Activated T-helper 2 cell treated with anti-CD3 and anti-CD28 coated beads, Interferon-gamma antibody, Interleukin-2, Interleukin-4, amounts not matched to agents 10 μg/mL and 5 μg/mL and 100 μg/mL, durations not matched to agents 14 hours and 24 hours and 36 hours (primary cell): ENCODE results near the gene PAMR1. TPM values are rescaled to one million over a fixed set of nuclear protein-coding genes. Genes with fewer than 3 reads are reported as not detected.

Experiments
- DNase-seq: peaks from one replicate; pipeline ENCODE4 v3.0.0; 2021; ENCODE audit warnings: low spot score
- H3K27ac Mint-ChIP-seq: one replicate; pipeline ENCODE4 v1.8.0; 2021; ENCODE audit warnings: mixed read lengths
- H3K27me3 Mint-ChIP-seq: one replicate; pipeline ENCODE4 v1.8.0; 2021; ENCODE audit warnings: low read depth, mixed read lengths
- H3K36me3 Mint-ChIP-seq: one replicate; pipeline ENCODE4 v1.8.0; 2021; ENCODE audit warnings: low read depth, mixed read lengths
- H3K4me1 Mint-ChIP-seq: one replicate; pipeline ENCODE4 v1.8.0; 2021; ENCODE audit warnings: low read depth, mixed read lengths
- H3K4me3 Mint-ChIP-seq: one replicate; pipeline ENCODE4 v1.8.0; 2021; ENCODE audit warnings: low read depth, mild to moderate bottlenecking, moderate library complexity, mixed read lengths
- H3K9me3 Mint-ChIP-seq: one replicate; pipeline ENCODE4 v1.8.0; 2021; ENCODE audit warnings: mixed read lengths
- intact Hi-C: fragments of 100-400 bp; cut with micrococcal nuclease; formaldehyde crosslinking; loops from one replicate; pipeline ENCODE4 v1.15.1; 2023
- total RNA-seq: library from RNA; stranded (reverse); gene quantifications from 2 replicates; pipeline ENCODE4 v1.2.3, GENCODE V29; 2022

Gene PAMR1
- total RNA-seq, 1 donor from 2014 or later = not detected

GRCh38 chr11:35514481-35514880, 10.9 kb downstream of the PAMR1 start:
- intact Hi-C loops = no loop called here
- H3K4me3 Mint-ChIP-seq = no peak overlapping the region
- no peaks in the 10 kb centered on the region for H3K4me1 Mint-ChIP-seq
- no peak for DNase-seq
- no peak overlapping the region for H3K27ac Mint-ChIP-seq
- H3K36me3 Mint-ChIP-seq = no peaks in the 10 kb centered on the region
- H3K27me3 Mint-ChIP-seq = peaks cover 13% of the 10 kb centered on the region
- H3K9me3 Mint-ChIP-seq = no peaks in the 10 kb centered on the region

GRCh38 chr11:35511666-35512065, 13.8 kb downstream of the PAMR1 start:
- intact Hi-C loops = no loop called here
- peaks cover 7% of the 10 kb centered on the region for H3K27me3 Mint-ChIP-seq
- no peak overlapping the region for H3K27ac Mint-ChIP-seq
- no peaks in the 10 kb centered on the region for H3K36me3 Mint-ChIP-seq
- DNase-seq = no peak
- H3K4me1 Mint-ChIP-seq = no peaks in the 10 kb centered on the region
- peaks cover 6% of the 10 kb centered on the region for H3K9me3 Mint-ChIP-seq
- no peak overlapping the region for H3K4me3 Mint-ChIP-seq

GRCh38 chr11:35507688-35508087, 17.7 kb downstream of the PAMR1 start:
- peaks cover 21% of the 10 kb centered on the region for H3K9me3 Mint-ChIP-seq
- intact Hi-C loops = no loop called here

DNA sequence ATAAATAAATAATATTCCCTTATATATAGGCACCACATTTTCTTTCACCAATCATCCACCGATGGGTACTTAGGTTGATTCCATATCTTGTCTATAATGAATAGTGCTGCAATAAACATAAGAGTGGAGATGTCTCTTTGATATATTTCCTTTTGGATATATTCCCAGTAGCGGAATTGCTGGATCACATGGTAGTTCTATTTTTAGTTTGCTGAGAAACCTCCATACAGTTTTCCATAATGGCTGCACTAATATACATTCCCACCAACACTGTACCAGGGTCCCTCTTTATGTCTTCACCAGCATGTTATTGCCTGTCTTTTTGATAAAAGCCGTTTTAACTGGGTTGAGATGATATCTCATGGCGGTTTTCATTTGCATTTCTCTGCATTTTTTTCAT, 23.6 kb downstream of the PAMR1 start:
- H3K4me3 Mint-ChIP-seq = no peak overlapping the region
- intact Hi-C loops = no loop called here
- H3K27ac Mint-ChIP-seq = no peak overlapping the region
- H3K36me3 Mint-ChIP-seq = no peaks in the 10 kb centered on the region
- H3K9me3 Mint-ChIP-seq = peaks cover 16% of the 10 kb centered on the region
- no peaks in the 10 kb centered on the region for H3K4me1 Mint-ChIP-seq
- H3K27me3 Mint-ChIP-seq = peaks cover 19% of the 10 kb centered on the region
- DNase-seq = no peak

More at GRCh38 chr11:35507688-35508087, 17.7 kb downstream of the PAMR1 start:
- DNase-seq = no peak
- Mint-ChIP-seq H3K4me1 (no peaks in the 10 kb centered on the region), H3K27me3 (peaks cover 24% of the 10 kb centered on the region), H3K27ac (no peak overlapping the region), H3K36me3 (no peaks in the 10 kb centered on the region), H3K4me3 (no peak overlapping the region)

DNA sequence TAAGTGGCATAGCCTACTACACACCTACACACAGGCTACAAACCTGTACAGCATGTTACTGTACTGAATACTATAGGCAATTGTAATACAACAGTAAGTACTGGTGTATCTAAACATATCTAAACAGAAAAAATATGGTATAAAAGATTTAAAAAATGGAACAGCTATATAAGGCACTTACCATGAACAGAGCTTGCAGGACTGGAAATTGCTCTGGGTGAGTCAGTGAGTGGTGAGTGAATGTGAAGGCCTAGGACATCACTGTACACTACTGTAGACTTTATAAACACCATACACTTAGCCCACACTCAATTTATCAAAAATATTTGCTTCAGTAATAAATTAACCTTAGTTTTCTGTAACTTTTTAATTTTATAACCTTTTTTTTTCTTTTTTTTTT, 24.7 kb downstream of the PAMR1 start:
- no peak for DNase-seq
- H3K9me3 Mint-ChIP-seq = peaks cover 8% of the 10 kb centered on the region
- intact Hi-C loops = no loop called here
- no peak overlapping the region for H3K4me3 Mint-ChIP-seq
- peaks cover 13% of the 10 kb centered on the region for H3K27me3 Mint-ChIP-seq
- no peaks in the 10 kb centered on the region for H3K4me1 Mint-ChIP-seq
- H3K36me3 Mint-ChIP-seq = no peaks in the 10 kb centered on the region
- H3K27ac Mint-ChIP-seq = no peak overlapping the region

DNA sequence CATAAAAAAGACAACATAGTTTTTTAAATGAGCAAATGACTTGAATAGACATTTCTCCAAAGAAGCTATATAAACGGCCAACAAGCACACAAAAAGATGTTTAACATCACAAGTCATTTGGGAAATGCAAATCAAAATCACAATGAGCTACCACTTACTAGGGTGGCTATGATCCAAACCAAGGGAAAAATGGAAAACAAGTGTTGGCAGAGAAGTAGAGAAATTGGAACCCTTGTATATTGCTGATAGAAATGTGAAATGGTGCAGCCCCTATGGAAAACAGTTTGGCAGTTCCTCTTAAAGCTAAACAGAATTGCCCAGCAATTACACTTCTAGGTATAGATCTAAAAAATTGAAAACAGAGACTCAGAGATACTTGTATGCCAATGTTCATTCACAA, 29.0 kb downstream of the PAMR1 start:
- intact Hi-C loops = no loop called here
- Mint-ChIP-seq H3K4me1 (no peaks in the 10 kb centered on the region), H3K36me3 (no peaks in the 10 kb centered on the region), H3K4me3 (no peak overlapping the region), H3K9me3 (no peaks in the 10 kb centered on the region), H3K27ac (no peak overlapping the region), H3K27me3 (peaks cover 3% of the 10 kb centered on the region)
- no peak for DNase-seq

GRCh38 chr11:35494957-35495490, 30.4 kb downstream of the PAMR1 start:
- intact Hi-C loops = no loop called here
- Mint-ChIP-seq H3K9me3 (no peaks in the 10 kb centered on the region), H3K4me3 (no peak overlapping the region), H3K27me3 (peaks cover 3% of the 10 kb centered on the region), H3K27ac (no peak overlapping the region), H3K36me3 (no peaks in the 10 kb centered on the region), H3K4me1 (no peaks in the 10 kb centered on the region)
- DNase-seq = no peak

DNA sequence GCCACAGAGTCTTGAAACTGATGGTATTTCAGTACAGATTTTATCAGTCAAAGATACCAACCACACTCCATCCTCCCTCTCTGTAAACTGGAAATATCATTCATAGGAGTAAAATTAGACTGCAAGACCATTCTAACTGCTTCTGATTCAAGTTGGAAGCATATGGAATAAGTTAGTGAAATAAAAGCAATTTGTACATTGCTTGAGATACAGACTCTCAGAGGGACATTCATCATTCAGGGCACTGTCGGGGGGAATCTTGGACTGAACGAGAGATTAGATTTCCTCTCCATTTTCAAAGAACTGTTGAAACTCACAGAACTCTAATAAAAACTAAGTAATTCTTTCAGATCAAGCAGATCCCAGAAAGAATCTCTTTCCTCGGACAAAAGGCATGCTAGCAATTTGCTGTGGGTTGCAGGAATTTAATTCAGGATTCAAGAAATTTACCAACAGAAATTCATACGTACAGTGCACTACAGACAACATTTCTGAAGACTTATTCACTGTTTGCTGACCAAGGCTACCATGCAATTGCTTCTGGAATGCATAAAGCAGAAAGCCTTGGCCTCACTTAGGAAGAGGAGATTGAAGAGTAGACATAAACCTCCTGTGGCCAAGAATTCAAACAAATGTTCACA, 34.1 kb downstream of the PAMR1 start:
- Mint-ChIP-seq H3K27me3 (peaks cover 9% of the 10 kb centered on the region), H3K36me3 (no peaks in the 10 kb centered on the region), H3K4me3 (no peak overlapping the region), H3K9me3 (no peaks in the 10 kb centered on the region), H3K27ac (no peak overlapping the region), H3K4me1 (no peaks in the 10 kb centered on the region)
- DNase-seq = no peak
- intact Hi-C loops = no loop called here

DNA sequence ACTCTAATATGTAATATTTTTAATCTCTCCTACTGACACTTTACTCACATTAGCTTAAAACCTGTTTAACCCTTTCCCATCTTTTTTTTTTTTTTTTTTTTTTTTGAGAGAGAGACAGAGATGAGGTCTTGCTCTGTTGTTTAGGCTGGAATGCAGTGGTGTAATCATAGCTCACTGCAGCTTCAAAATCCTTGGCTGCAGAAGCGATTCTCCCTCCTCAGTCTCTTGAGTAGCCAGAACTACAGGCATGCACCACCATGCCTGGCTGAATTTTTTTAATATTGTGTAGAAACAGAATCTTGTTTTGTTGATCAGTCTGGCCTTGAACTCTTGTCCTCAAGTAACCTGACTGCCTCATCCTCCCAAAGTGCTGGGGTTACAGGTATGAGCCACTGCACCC, 37.3 kb downstream of the PAMR1 start:
- Mint-ChIP-seq H3K4me1 (no peaks in the 10 kb centered on the region), H3K36me3 (no peaks in the 10 kb centered on the region)
- intact Hi-C loops = loop anchor here (5.0 kb wide), 1 partner anchor 561 kb away; no protein-coding TSS in a partner anchor

DNA sequence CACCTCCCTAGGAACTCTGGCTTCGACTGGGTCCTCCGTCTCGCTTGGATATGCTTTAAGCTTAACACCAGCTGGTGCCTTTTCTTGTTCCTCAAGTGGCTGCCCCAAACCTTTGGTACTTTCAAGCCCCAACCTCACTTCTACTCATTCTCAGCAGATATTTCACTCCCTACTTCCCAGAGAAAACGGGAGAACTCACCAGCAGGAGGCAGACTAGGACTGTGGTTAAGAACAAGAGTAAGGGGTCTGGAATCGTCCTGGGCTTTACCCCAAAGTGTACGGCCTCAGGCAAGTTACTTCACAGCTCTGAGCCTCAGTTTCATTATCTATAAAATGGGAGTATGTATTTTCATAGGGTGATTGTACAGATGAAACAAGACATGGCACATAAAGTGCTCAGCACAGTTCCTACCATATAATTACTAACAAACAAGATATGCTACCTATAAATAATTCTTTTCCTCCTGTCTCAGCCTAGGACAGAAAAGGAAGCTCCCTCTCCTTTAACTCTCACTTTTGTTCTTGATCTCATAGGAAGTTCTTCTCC, 37.8 kb downstream of the PAMR1 start:
- Mint-ChIP-seq H3K4me1 (no peaks in the 10 kb centered on the region), H3K27me3 (peaks cover 19% of the 10 kb centered on the region), H3K9me3 (peaks cover 5% of the 10 kb centered on the region), H3K36me3 (no peaks in the 10 kb centered on the region), H3K27ac (no peak overlapping the region), H3K4me3 (no peak overlapping the region)
- no peak for DNase-seq
- intact Hi-C loops = loop anchor here (5.0 kb wide), 1 partner anchor 560 kb away; no protein-coding TSS in a partner anchor

More for the DNA sequence above, 37.3 kb downstream of the PAMR1 start:
- Mint-ChIP-seq H3K27ac (no peak overlapping the region), H3K4me3 (no peak overlapping the region), H3K27me3 (peaks cover 19% of the 10 kb centered on the region), H3K9me3 (peaks cover under 1% of the 10 kb centered on the region)
- DNase-seq = no peak

DNA sequence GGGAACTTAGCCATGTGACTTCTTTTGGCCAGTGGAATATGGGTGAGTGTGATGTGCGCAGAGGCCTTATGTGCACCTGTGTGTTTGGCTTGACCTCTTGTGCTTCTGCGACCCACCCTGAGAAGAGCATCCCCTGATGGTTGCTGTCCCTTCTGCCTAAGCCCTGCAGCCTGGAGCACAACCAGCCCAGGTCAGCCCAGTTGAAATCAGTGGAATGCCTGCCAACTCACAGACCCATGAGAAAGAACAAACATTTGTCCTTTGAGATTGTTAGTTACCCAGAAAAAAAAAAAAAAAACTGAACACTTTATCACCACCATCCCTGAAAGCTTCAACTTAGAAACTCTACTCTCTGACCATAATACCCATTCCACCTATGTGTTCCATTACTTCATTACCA, 38.5 kb downstream of the PAMR1 start:
- H3K27ac Mint-ChIP-seq = no peak overlapping the region
- H3K27me3 Mint-ChIP-seq = peaks cover 20% of the 10 kb centered on the region
- H3K4me3 Mint-ChIP-seq = no peak overlapping the region
- no peak for DNase-seq
- H3K4me1 Mint-ChIP-seq = no peaks in the 10 kb centered on the region
- peaks cover 10% of the 10 kb centered on the region for H3K9me3 Mint-ChIP-seq
- intact Hi-C loops = loop anchor here (5.0 kb wide), 1 partner anchor 560 kb away; no protein-coding TSS in a partner anchor
- H3K36me3 Mint-ChIP-seq = no peaks in the 10 kb centered on the region

- DNase-seq = no peak
- Mint-ChIP-seq H3K36me3 (no peaks in the 10 kb centered on the region), H3K4me3 (no peak overlapping the region), H3K9me3 (peaks cover 10% of the 10 kb centered on the region), H3K27ac (no peak overlapping the region), H3K27me3 (peaks cover 20% of the 10 kb centered on the region), H3K4me1 (no peaks in the 10 kb centered on the region)
- intact Hi-C loops = loop anchor here (5.0 kb wide), 1 partner anchor 559 kb away; no protein-coding TSS in a partner anchor
Measured at GRCh38 chr11:35486446-35486845, 39.0 kb downstream of the PAMR1 start.

GRCh38 chr11:35485656-35486322, 39.6 kb downstream of the PAMR1 start:
- H3K36me3 Mint-ChIP-seq = no peaks in the 10 kb centered on the region
- no peaks in the 10 kb centered on the region for H3K4me1 Mint-ChIP-seq
- no peak overlapping the region for H3K4me3 Mint-ChIP-seq
- DNase-seq = peak; percentile 47
- no peak overlapping the region for H3K27ac Mint-ChIP-seq
- peaks cover 22% of the 10 kb centered on the region for H3K27me3 Mint-ChIP-seq
- H3K9me3 Mint-ChIP-seq = peaks cover 10% of the 10 kb centered on the region
- intact Hi-C loops = loop anchor here (5.0 kb wide), 1 partner anchor 558 kb away; no protein-coding TSS in a partner anchor
